Tibial nerve (tissue), 4 donors: ENCODE measurements around the gene RIPK1. TPM values are rescaled to one million over a fixed set of nuclear protein-coding genes. Genes with fewer than 3 reads are reported as not detected.
"Not testable (repeated sequence)": the region's sequence is repeated elsewhere in the genome, so short reads cannot be mapped to it uniquely, and the experiment has no call there.

Source experiments
- DNase-seq, 2 donors: peaks; one replicate each; pipeline ENCODE4 v3.0.0-alpha.2; 2019; ENCODE audit warnings: low spot score in 2 of 2
- H3K27ac ChIP-seq, 4 donors: fragments of 200-600 bp; sonication (generic) in 3 of 4; one replicate each; pipeline ENCODE4 v1.5.1; 2017 to 2019; ENCODE audit warnings: mild to moderate bottlenecking in 1 of 4
- H3K27me3 ChIP-seq, 2 donors: fragments of 200-600 bp; sonication (generic) in 1 of 2; one replicate each; pipeline versions ENCODE4 v1.5.1 to v1.6.0; 2017 to 2019
- H3K36me3 ChIP-seq, 3 donors: fragments of 200-600 bp; sonication (generic); one replicate each; pipeline ENCODE4 v1.5.1; 2018 to 2019
- H3K4me1 ChIP-seq, 4 donors: fragments of 200-600 bp; sonication (generic) in 3 of 4; one replicate each; pipeline ENCODE4 v1.5.1; 2017 to 2019
- H3K4me3 ChIP-seq, 4 donors: fragments of 200-600 bp; sonication (generic) in 3 of 4; one replicate each; pipeline ENCODE4 v1.5.1; 2017 to 2019; ENCODE audit warnings: mild to moderate bottlenecking in 1 of 4, moderate library complexity in 1 of 4
- H3K9me3 ChIP-seq, 4 donors: fragments of 200-600 bp; sonication (generic) in 3 of 4; one replicate each; pipeline ENCODE4 v1.5.1; 2017 to 2019
- CTCF ChIP-seq, 5 experiments: fragments of 200-600 bp in 3 of 5; fragments of 450-650 bp in 2 of 5; sonication (generic) in 3 of 5; IDR thresholded peaks; one replicate each; pipeline ENCODE4 v1.5.1; 2016 to 2019; ENCODE audit warnings: antibody characterized with exemption in 5 of 5, mild to moderate bottlenecking in 3 of 5, moderate library complexity in 2 of 5
- EP300 ChIP-seq, 2 donors: sonication (generic); formaldehyde crosslinking; IDR thresholded peaks; one replicate each; pipeline ENCODE4 v1.6.1; 2017; ENCODE audit warnings: antibody characterized with exemption in 2 of 2, mild to moderate bottlenecking in 1 of 2
- POLR2A ChIP-seq, 2 donors: fragments of 450-650 bp; IDR thresholded peaks; one replicate each; pipeline ENCODE4 v1.6.1; 2017; ENCODE audit warnings: antibody characterized with exemption in 2 of 2, mild to moderate bottlenecking in 2 of 2, moderate library complexity in 2 of 2
- WGBS, 2 donors: methylation state at CpG; one replicate each; pipeline ENCODE4 v1.1.5; 2018; 5-methylcytosine and 5-hydroxymethylcytosine counted together
- total RNA-seq, 4 donors: library from RNA; depleted of rRNA; stranded (reverse); fragments of >200 nt; gene quantifications; one replicate each; pipeline ENCODE4 v1.1.0, GENCODE V29; 2016

The RIPK1 gene
- total RNA-seq, 4 donors from 2014 or later = 20.1 to 22.6 (median 21.2) TPM

GRCh38 chr6:3058957-3059356 is 9.3 kb upstream of the RIPK1 start:
- DNase-seq = no peak
- Histone ChIP-seq H3K9me3 (no peaks in the 10 kb centered on the region), H3K36me3 (no peaks in the 10 kb centered on the region), H3K4me1 (peaks cover 0 to 20% (median under 1%) of the 10 kb centered on the region in 4 donors), H3K27me3 (no peaks in the 10 kb centered on the region), H3K27ac (no peak overlapping the region), H3K4me3 (no peak overlapping the region)
- WGBS, 2 donors = 63 to 65% methylated on average over 2 of the region's 2 CpGs
- TF ChIP-seq CTCF (IDR thresholded peaks at IDR 0.05) (no peak), EP300 (IDR thresholded peaks at IDR 0.05) (no peak), POLR2A (IDR thresholded peaks at IDR 0.05) (no peak)

- peaks cover 0 to 17% (median 3%) of the 10 kb centered on the region in 4 donors for H3K4me1 ChIP-seq
- H3K36me3 ChIP-seq, H3K27ac ChIP-seq, H3K9me3 ChIP-seq, H3K4me3 ChIP-seq, DNase-seq, H3K27me3 ChIP-seq: not testable (repeated sequence)
- 97 to 98% methylated on average over 11 of the region's 11 CpGs for WGBS, 2 donors
These were observed 8.2 kb upstream of the RIPK1 start for GRCh38 chr6:3060092-3060491.

- no peak for DNase-seq
- 91 to 94% methylated on average over 5 of the region's 5 CpGs for WGBS, 2 donors
- H3K9me3 ChIP-seq = no peaks in the 10 kb centered on the region
- no peaks in the 10 kb centered on the region for H3K36me3 ChIP-seq
- no peaks in the 10 kb centered on the region for H3K27me3 ChIP-seq
- peaks cover 0 to 22% (median 5%) of the 10 kb centered on the region in 4 donors for H3K4me1 ChIP-seq
- H3K4me3 ChIP-seq = no peak overlapping the region
- TF ChIP-seq CTCF (IDR thresholded peaks at IDR 0.05) (no peak), EP300 (IDR thresholded peaks at IDR 0.05) (no peak), POLR2A (IDR thresholded peaks at IDR 0.05) (no peak)
- no peak overlapping the region for H3K27ac ChIP-seq
These were observed 6.8 kb upstream of the RIPK1 start for GRCh38 chr6:3061501-3061941.

- DNase-seq, H3K36me3 ChIP-seq, H3K27me3 ChIP-seq, H3K9me3 ChIP-seq: not testable (repeated sequence)
- Histone ChIP-seq H3K4me3 (peak overlapping the region; percentile 67 to 91 (median 75)), H3K27ac (peak overlapping the region; percentile 75 to 95 (median 92)), H3K4me1 (peaks cover 0 to 29% (median 12%) of the 10 kb centered on the region in 4 donors)
- 0% methylated on average over 4 of the region's 19 CpGs; no CpG with 5 or more reads in 1 of the 2 donors for WGBS, 2 donors
These were observed 5.0 kb upstream of the RIPK1 start for GRCh38 chr6:3063340-3063732.

GRCh38 chr6:3063733-3064700 is 4.3 kb upstream of the RIPK1 start:
- no peaks in the 10 kb centered on the region for H3K36me3 ChIP-seq
- peak; percentile 89 for DNase-seq
- WGBS, 2 donors = 0 to 2% methylated on average over 57 to 62 of the region's 85 CpGs
- TF ChIP-seq CTCF (IDR thresholded peaks at IDR 0.05) = peak in 3 of 5 experiments; percentile 13 to 57 (median 49)
- peak; percentile 42 to 98 for TF ChIP-seq EP300 (IDR thresholded peaks at IDR 0.05)
- peak; percentile 93 to 94 for TF ChIP-seq POLR2A (IDR thresholded peaks at IDR 0.05)
- H3K27ac ChIP-seq = peak overlapping the region; percentile 75 to 95 (median 92)
- H3K4me1 ChIP-seq = peaks cover 0 to 29% (median 12%) of the 10 kb centered on the region in 4 donors
- no peaks in the 10 kb centered on the region for H3K27me3 ChIP-seq
- no peaks in the 10 kb centered on the region for H3K9me3 ChIP-seq
- H3K4me3 ChIP-seq = peak overlapping the region; percentile 67 to 91 (median 75)

GRCh38 chr6:3071568-3071967 is 3.3 kb downstream of the RIPK1 start:
- WGBS, 2 donors = 87 to 88% methylated on average over 2 of the region's 2 CpGs
- TF ChIP-seq CTCF (IDR thresholded peaks at IDR 0.05) = no peak
- no peak for TF ChIP-seq POLR2A (IDR thresholded peaks at IDR 0.05)
- no peak for TF ChIP-seq EP300 (IDR thresholded peaks at IDR 0.05)
- DNase-seq = no peak
- Histone ChIP-seq H3K4me1 (peaks cover 5 to 60% (median 31%) of the 10 kb centered on the region in 4 donors), H3K27me3 (no peaks in the 10 kb centered on the region), H3K36me3 (peaks cover 0 to 5% (median 0%) of the 10 kb centered on the region in 3 donors), H3K27ac (no peak overlapping the region), H3K4me3 (no peak overlapping the region), H3K9me3 (no peaks in the 10 kb centered on the region)
